ENCODE data around the gene SKA2.
"Not testable (repeated sequence)": the region's sequence is repeated elsewhere in the genome, so short reads cannot be mapped to it uniquely, and the experiment has no call there.

The SKA2 gene

GRCh38 chr17:59154721-59155438 lies at the start of gene SKA2:
SKA2 (minus strand) TSS chr17:59155186; CDS start chr17:59155163, 23 bp downstream.
- DNase-seq: peak; percentile 100

GRCh38 chr17:59202320-59202719 lies 47.3 kb upstream of the SKA2 start:
- no peak for DNase-seq

- no peak for DNase-seq
These were observed 44.4 kb upstream of the SKA2 start for GRCh38 chr17:59199398-59199797.

GRCh38 chr17:59193336-59193862 lies 38.4 kb upstream of the SKA2 start:
- DNase-seq: no peak

- no peak for DNase-seq
These were observed 35.8 kb upstream of the SKA2 start for GRCh38 chr17:59190806-59191205.

- no peak for DNase-seq
These were observed 31.9 kb upstream of the SKA2 start for GRCh38 chr17:59186850-59187249.

GRCh38 chr17:59185997-59186396 lies 31.0 kb upstream of the SKA2 start:
- no peak for DNase-seq

GRCh38 chr17:59181481-59181880 lies 26.5 kb upstream of the SKA2 start:
- DNase-seq: no peak

GRCh38 chr17:59180626-59181025 lies 25.6 kb upstream of the SKA2 start:
- DNase-seq: no peak

GRCh38 chr17:59179601-59180000 lies 24.6 kb upstream of the SKA2 start:
- DNase-seq: not testable (repeated sequence)

- no peak for DNase-seq
These were observed 23.4 kb upstream of the SKA2 start for GRCh38 chr17:59178266-59178985.

GRCh38 chr17:59175076-59175475 lies 20.1 kb upstream of the SKA2 start:
- no peak for DNase-seq

- DNase-seq: no peak
These were observed 19.7 kb upstream of the SKA2 start for GRCh38 chr17:59174671-59175070.

- DNase-seq: no peak
These were observed 17.5 kb upstream of the SKA2 start for GRCh38 chr17:59172436-59173004.

GRCh38 chr17:59167571-59168001 lies 12.6 kb upstream of the SKA2 start:
- DNase-seq: no peak

GRCh38 chr17:59165933-59166342 lies 11.0 kb upstream of the SKA2 start:
- peak; percentile 59 for DNase-seq

GRCh38 chr17:59161477-59161876 lies 6.5 kb upstream of the SKA2 start:
- DNase-seq: no peak

GRCh38 chr17:59160157-59161025 lies 5.4 kb upstream of the SKA2 start:
- DNase-seq: no peak

- DNase-seq: peak; percentile 100
These were observed 622 bp upstream of the SKA2 start, which contains the start of gene PRR11 for GRCh38 chr17:59155439-59156177. PRR11 (plus strand) TSS chr17:59155746; CDS start chr17:59169753, 14,007 bp downstream.

GRCh38 chr17:59154292-59154720 lies 680 bp downstream of the SKA2 start:
- DNase-seq: peak; percentile 64

GRCh38 chr17:59152925-59153324 lies 2.1 kb downstream of the SKA2 start:
- DNase-seq: no peak

- no peak for DNase-seq
These were observed 3.4 kb downstream of the SKA2 start for GRCh38 chr17:59151591-59151990.

Data from kidney glomerular epithelial cell (primary cell).